Neuron (in vitro differentiated cells): Measurements from ENCODE around the gene TET1.
"Not testable (repeated sequence)": the region's sequence is repeated elsewhere in the genome, so short reads cannot be mapped to it uniquely, and the experiment has no call there.

ENCODE experiments used
- H2AFZ ChIP-seq: one replicate; pipeline ENCODE4 v1.6.1; 2013; ENCODE audit warnings: low read depth, mild to moderate bottlenecking, inconsistent platforms, low read length, moderate library complexity
- H3K27me3 ChIP-seq: one replicate; pipeline ENCODE4 v1.6.1; 2013; ENCODE audit warnings: low read length; ENCODE audit not compliant: insufficient read depth
- H3K36me3 ChIP-seq: one replicate; pipeline ENCODE4 v1.6.1; 2013; ENCODE audit warnings: low read length; ENCODE audit not compliant: insufficient read depth
- H3K4me1 ChIP-seq: one replicate; pipeline ENCODE4 v1.6.1; 2013; ENCODE audit warnings: low read length; ENCODE audit not compliant: insufficient read depth
- H3K4me3 ChIP-seq: 2 replicates; pipeline ENCODE4 v1.5.1; 2013; ENCODE audit warnings: mild to moderate bottlenecking, low read length, moderate library complexity
- H3K9me3 ChIP-seq: one replicate; pipeline ENCODE4 v1.6.1; 2013; ENCODE audit warnings: low read length

TET1 gene

DNA sequence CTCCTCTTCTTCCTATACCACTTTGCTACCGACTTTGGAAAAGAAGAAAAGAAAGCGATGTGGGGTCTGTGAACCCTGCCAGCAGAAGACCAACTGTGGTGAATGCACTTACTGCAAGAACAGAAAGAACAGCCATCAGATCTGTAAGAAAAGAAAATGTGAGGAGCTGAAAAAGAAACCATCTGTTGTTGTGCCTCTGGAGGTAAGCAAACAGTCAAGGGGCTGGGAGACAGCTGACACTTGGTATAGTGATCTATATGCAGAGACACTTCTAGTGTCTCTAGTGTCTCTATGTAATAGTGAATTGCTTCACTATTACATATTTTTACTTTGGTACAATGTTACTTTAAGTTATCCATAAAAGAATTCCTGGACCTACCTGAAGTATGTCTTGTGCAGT is 13.9 kb downstream of the TET1 start:
- no peaks in the 10 kb centered on the region for H3K9me3 ChIP-seq
- peaks cover 42% of the 10 kb centered on the region for H3K36me3 ChIP-seq
- H3K27me3 ChIP-seq = no peaks in the 10 kb centered on the region
- H3K4me1 ChIP-seq = no peaks in the 10 kb centered on the region
- H2AFZ ChIP-seq = no peak overlapping the region
- no peak overlapping the region for H3K4me3 ChIP-seq

GRCh38 chr10:68576118-68576517 is 16.0 kb downstream of the TET1 start:
- peaks cover 51% of the 10 kb centered on the region for H3K36me3 ChIP-seq
- H3K27me3 ChIP-seq = no peaks in the 10 kb centered on the region
- no peak overlapping the region for H3K4me3 ChIP-seq
- no peak overlapping the region for H2AFZ ChIP-seq
- no peaks in the 10 kb centered on the region for H3K9me3 ChIP-seq
- no peaks in the 10 kb centered on the region for H3K4me1 ChIP-seq

GRCh38 chr10:68578974-68579373 is 18.8 kb downstream of the TET1 start:
- Histone ChIP-seq H3K27me3 (no peaks in the 10 kb centered on the region), H3K4me1 (no peaks in the 10 kb centered on the region), H3K4me3 (no peak overlapping the region), H2AFZ (no peak overlapping the region), H3K9me3 (no peaks in the 10 kb centered on the region), H3K36me3 (peaks cover 42% of the 10 kb centered on the region)

DNA sequence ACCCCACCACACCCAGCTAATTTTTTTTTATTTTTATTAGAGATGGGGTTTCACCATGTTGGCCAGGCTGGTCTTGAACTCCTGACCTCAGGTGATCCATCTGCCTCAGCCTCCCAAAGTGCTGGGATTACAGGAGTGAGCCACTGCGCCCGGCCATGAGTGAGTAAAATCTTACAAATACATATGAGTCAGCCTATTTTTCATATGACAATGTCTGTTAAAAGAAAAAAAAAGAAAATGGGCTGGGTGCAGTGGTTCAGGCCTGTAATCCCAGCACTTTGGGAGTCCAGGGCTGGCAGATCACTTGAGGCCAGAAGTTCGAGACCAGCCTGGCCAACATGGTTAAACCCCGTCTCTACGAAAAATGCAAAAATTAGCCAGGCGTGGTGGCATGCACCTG is 24.1 kb downstream of the TET1 start:
- H3K4me1 ChIP-seq, H2AFZ ChIP-seq, H3K9me3 ChIP-seq, H3K4me3 ChIP-seq, H3K27me3 ChIP-seq: not testable (repeated sequence)
- H3K36me3 ChIP-seq = peaks cover 32% of the 10 kb centered on the region

GRCh38 chr10:68586606-68587305 is 26.6 kb downstream of the TET1 start:
- Histone ChIP-seq H2AFZ (no peak overlapping the region), H3K4me3 (no peak overlapping the region), H3K27me3 (no peaks in the 10 kb centered on the region), H3K9me3 (no peaks in the 10 kb centered on the region), H3K4me1 (no peaks in the 10 kb centered on the region), H3K36me3 (peaks cover 25% of the 10 kb centered on the region)

GRCh38 chr10:68594405-68594804 is 34.3 kb downstream of the TET1 start:
- Histone ChIP-seq H3K36me3 (peaks cover 8% of the 10 kb centered on the region), H3K9me3 (no peaks in the 10 kb centered on the region), H3K4me3 (no peak overlapping the region)

GRCh38 chr10:68595513-68595912 is 35.4 kb downstream of the TET1 start:
- Histone ChIP-seq H2AFZ (no peak overlapping the region), H3K27me3 (no peaks in the 10 kb centered on the region), H3K9me3 (no peaks in the 10 kb centered on the region), H3K4me1 (peaks cover 14% of the 10 kb centered on the region), H3K36me3 (peaks cover under 1% of the 10 kb centered on the region), H3K4me3 (no peak overlapping the region)

More at GRCh38 chr10:68594405-68594804, 34.3 kb downstream of the TET1 start:
- no peaks in the 10 kb centered on the region for H3K27me3 ChIP-seq
- H2AFZ ChIP-seq = no peak overlapping the region
- H3K4me1 ChIP-seq = peaks cover 6% of the 10 kb centered on the region

GRCh38 chr10:68597407-68597806 is 37.3 kb downstream of the TET1 start:
- peaks cover 4% of the 10 kb centered on the region for H3K36me3 ChIP-seq
- H3K27me3 ChIP-seq = no peaks in the 10 kb centered on the region
- H3K9me3 ChIP-seq = no peaks in the 10 kb centered on the region
- peaks cover 29% of the 10 kb centered on the region for H3K4me1 ChIP-seq
- no peak overlapping the region for H3K4me3 ChIP-seq
- no peak overlapping the region for H2AFZ ChIP-seq

GRCh38 chr10:68598978-68599770 is 39.0 kb downstream of the TET1 start:
- H2AFZ ChIP-seq = no peak overlapping the region
- H3K9me3 ChIP-seq = no peaks in the 10 kb centered on the region
- peaks cover 14% of the 10 kb centered on the region for H3K36me3 ChIP-seq
- no peaks in the 10 kb centered on the region for H3K27me3 ChIP-seq
- no peak overlapping the region for H3K4me3 ChIP-seq
- H3K4me1 ChIP-seq = peaks cover 29% of the 10 kb centered on the region

DNA sequence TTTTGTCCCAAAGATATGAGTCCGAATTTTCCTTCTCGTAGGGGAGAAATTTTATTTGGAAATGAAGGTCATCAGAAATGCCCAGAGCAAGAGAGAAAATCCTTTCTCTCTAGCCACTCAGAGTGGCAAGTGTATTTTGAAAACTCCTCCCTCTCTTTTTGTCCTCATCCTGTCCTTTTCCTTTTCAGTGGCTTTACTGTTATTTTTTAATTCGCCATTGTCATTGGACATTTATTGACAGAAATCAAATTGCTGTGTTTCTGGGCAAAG is 39.6 kb downstream of the TET1 start:
- Histone ChIP-seq H3K9me3 (no peaks in the 10 kb centered on the region), H3K36me3 (peaks cover 17% of the 10 kb centered on the region), H3K4me3 (peak overlapping the region; percentile 52), H3K4me1 (peaks cover 29% of the 10 kb centered on the region), H3K27me3 (no peaks in the 10 kb centered on the region), H2AFZ (peak overlapping the region; percentile 74)

DNA sequence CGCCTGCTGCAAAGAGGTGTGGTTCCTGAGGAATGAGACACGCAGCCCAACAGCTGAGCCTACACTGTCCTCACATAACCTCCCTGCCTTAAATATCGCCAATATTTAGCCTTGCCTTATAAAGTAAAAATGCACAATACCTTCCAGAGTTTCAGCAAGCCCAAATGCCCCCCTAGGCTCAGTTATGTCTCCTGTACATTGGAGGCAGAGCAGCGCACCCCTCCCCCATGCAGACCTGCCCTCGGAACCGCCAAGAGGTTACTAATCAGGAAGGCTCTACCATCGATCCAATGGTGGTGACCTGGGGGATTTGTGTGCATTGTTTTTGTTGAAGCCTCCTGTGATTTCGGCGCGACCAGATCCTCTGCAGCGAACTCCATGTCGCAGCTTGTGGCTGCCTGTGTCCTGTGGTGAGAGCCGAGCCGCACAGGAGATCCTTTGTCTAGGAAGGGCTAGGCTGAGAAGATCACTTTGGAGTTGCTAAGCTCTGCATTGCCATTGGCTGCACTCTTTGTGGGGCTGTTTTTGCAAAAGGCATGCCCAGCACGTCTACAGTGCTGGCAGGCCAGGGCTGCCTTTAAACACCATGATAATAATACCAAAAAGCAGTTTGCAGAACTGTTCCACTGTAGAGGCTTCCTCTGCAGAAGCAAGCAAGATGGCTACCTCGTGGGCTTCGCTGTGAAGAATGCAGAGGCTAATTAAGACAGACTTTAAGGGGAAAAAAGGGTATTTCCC is 40.1 kb downstream of the TET1 start:
- H3K4me3 ChIP-seq = peak overlapping the region; percentile 52
- no peaks in the 10 kb centered on the region for H3K27me3 ChIP-seq
- peaks cover 29% of the 10 kb centered on the region for H3K4me1 ChIP-seq
- no peaks in the 10 kb centered on the region for H3K9me3 ChIP-seq
- peaks cover 20% of the 10 kb centered on the region for H3K36me3 ChIP-seq
- peak overlapping the region; percentile 74 for H2AFZ ChIP-seq

DNA sequence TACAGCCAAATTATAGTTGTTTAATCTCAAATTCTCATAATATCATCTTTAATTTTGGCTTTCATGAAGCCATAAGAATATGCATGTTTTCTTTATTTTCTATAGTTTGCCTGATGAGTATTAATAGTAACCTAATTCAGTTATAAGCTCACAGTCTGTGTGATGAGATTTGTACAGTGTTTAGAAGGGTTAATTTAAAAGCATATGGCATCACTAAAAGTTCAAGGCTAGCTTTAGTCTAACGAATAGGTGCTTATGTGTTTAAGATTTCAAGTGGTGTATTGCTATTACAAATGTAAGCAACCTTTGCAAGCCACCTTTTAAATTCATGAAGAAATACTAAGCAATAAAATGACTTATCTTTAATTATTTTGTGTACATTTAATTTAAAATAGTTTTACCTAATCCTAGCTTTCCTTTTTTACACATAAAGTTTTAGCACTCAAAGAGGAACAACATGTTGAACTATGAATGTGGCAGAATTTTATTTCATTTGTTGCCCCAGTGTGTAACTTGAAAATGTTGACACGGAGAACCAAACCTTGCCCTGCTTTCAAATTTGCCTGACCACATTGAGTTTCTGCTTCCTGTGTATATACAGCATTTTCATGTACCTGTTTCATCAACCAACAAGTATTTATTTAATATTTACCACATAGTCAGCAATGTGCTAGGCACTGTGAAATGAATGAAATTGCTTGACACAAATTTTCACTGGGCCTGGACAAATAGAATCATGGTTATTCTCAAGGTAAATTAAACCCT is 41.5 kb downstream of the TET1 start:
- H3K27me3 ChIP-seq = no peaks in the 10 kb centered on the region
- H2AFZ ChIP-seq = no peak overlapping the region
- no peaks in the 10 kb centered on the region for H3K9me3 ChIP-seq
- peaks cover 29% of the 10 kb centered on the region for H3K4me1 ChIP-seq
- H3K4me3 ChIP-seq = peak overlapping the region; percentile 52
- peaks cover 20% of the 10 kb centered on the region for H3K36me3 ChIP-seq

GRCh38 chr10:68602434-68602833 is 42.3 kb downstream of the TET1 start:
- peaks cover 29% of the 10 kb centered on the region for H3K4me1 ChIP-seq
- peaks cover 24% of the 10 kb centered on the region for H3K36me3 ChIP-seq
- H2AFZ ChIP-seq = no peak overlapping the region
- no peaks in the 10 kb centered on the region for H3K9me3 ChIP-seq
- H3K27me3 ChIP-seq = no peaks in the 10 kb centered on the region
- H3K4me3 ChIP-seq = peak overlapping the region; percentile 52
